Measurements from ENCODE around the gene LMO2.
"Not testable (repeated sequence)": the region's sequence is repeated elsewhere in the genome, so short reads cannot be mapped to it uniquely, and the experiment has no call there.

LMO2 gene

GRCh38 chr11:33931067-33931466 is 39.2 kb upstream of the LMO2 start:
- Histone ChIP-seq H3K27me3 (replicated peaks; ENCODE audit: control insufficient read depth, insufficient read depth, low read length, poor library complexity, severe bottlenecking) (no peaks in the 10 kb centered on the region), H3K36me3 (ENCODE audit: control insufficient read depth, insufficient read depth, low read length) (no peaks in the 10 kb centered on the region), H3K27ac (ENCODE audit: insufficient read depth, low read length, poor library complexity, severe bottlenecking) (no peak overlapping the region), H3K4me3 (ENCODE audit: insufficient read depth, low read depth, low read length, poor library complexity, severe bottlenecking) (no peak overlapping the region), H3K9me3 (ENCODE audit: control insufficient read depth, low read length) (no peaks in the 10 kb centered on the region), H3K4me1 (ENCODE audit: control insufficient read depth, insufficient read depth, low read length, poor library complexity, severe bottlenecking) (no peaks in the 10 kb centered on the region)
- no peak for DNase-seq

- H3K4me1 ChIP-seq (ENCODE audit: control insufficient read depth, insufficient read depth, low read length, poor library complexity, severe bottlenecking), result no peaks in the 10 kb centered on the region
- DNase-seq, result no peak
- no peaks in the 10 kb centered on the region for H3K36me3 ChIP-seq (ENCODE audit: control insufficient read depth, insufficient read depth, low read length)
- no peak overlapping the region for H3K4me3 ChIP-seq (ENCODE audit: insufficient read depth, low read depth, low read length, poor library complexity, severe bottlenecking)
- H3K27ac ChIP-seq (ENCODE audit: insufficient read depth, low read length, poor library complexity, severe bottlenecking), result no peak overlapping the region
- no peaks in the 10 kb centered on the region for H3K9me3 ChIP-seq (ENCODE audit: control insufficient read depth, low read length)
- H3K27me3 ChIP-seq (replicated peaks; ENCODE audit: control insufficient read depth, insufficient read depth, low read length, poor library complexity, severe bottlenecking), result no peaks in the 10 kb centered on the region
Observed at GRCh38 chr11:33930317-33931021, 38.6 kb upstream of the LMO2 start.

GRCh38 chr11:33928564-33928963 is 36.7 kb upstream of the LMO2 start:
- Histone ChIP-seq H3K36me3 (ENCODE audit: control insufficient read depth, insufficient read depth, low read length) (no peaks in the 10 kb centered on the region), H3K27ac (ENCODE audit: insufficient read depth, low read length, poor library complexity, severe bottlenecking) (no peak overlapping the region), H3K4me1 (ENCODE audit: control insufficient read depth, insufficient read depth, low read length, poor library complexity, severe bottlenecking) (no peaks in the 10 kb centered on the region), H3K9me3 (ENCODE audit: control insufficient read depth, low read length) (no peaks in the 10 kb centered on the region), H3K4me3 (ENCODE audit: insufficient read depth, low read depth, low read length, poor library complexity, severe bottlenecking) (no peak overlapping the region), H3K27me3 (replicated peaks; ENCODE audit: control insufficient read depth, insufficient read depth, low read length, poor library complexity, severe bottlenecking) (no peaks in the 10 kb centered on the region)
- no peak for DNase-seq

- no peak for DNase-seq
- no peak overlapping the region for H3K27ac ChIP-seq (ENCODE audit: insufficient read depth, low read length, poor library complexity, severe bottlenecking)
- H3K9me3 ChIP-seq (ENCODE audit: control insufficient read depth, low read length), result no peaks in the 10 kb centered on the region
- H3K36me3 ChIP-seq (ENCODE audit: control insufficient read depth, insufficient read depth, low read length), result no peaks in the 10 kb centered on the region
- H3K27me3 ChIP-seq (replicated peaks; ENCODE audit: control insufficient read depth, insufficient read depth, low read length, poor library complexity, severe bottlenecking), result no peaks in the 10 kb centered on the region
- H3K4me3 ChIP-seq (ENCODE audit: insufficient read depth, low read depth, low read length, poor library complexity, severe bottlenecking), result no peak overlapping the region
- H3K4me1 ChIP-seq (ENCODE audit: control insufficient read depth, insufficient read depth, low read length, poor library complexity, severe bottlenecking), result no peaks in the 10 kb centered on the region
Observed at GRCh38 chr11:33926671-33927552, 35.0 kb upstream of the LMO2 start.

- DNase-seq, result no peak
- Histone ChIP-seq H3K4me1 (ENCODE audit: control insufficient read depth, insufficient read depth, low read length, poor library complexity, severe bottlenecking) (no peaks in the 10 kb centered on the region), H3K27me3 (replicated peaks; ENCODE audit: control insufficient read depth, insufficient read depth, low read length, poor library complexity, severe bottlenecking) (no peaks in the 10 kb centered on the region), H3K9me3 (ENCODE audit: control insufficient read depth, low read length) (no peaks in the 10 kb centered on the region), H3K27ac (ENCODE audit: insufficient read depth, low read length, poor library complexity, severe bottlenecking) (no peak overlapping the region), H3K4me3 (ENCODE audit: insufficient read depth, low read depth, low read length, poor library complexity, severe bottlenecking) (no peak overlapping the region), H3K36me3 (ENCODE audit: control insufficient read depth, insufficient read depth, low read length) (no peaks in the 10 kb centered on the region)
Observed at GRCh38 chr11:33924341-33924740, 32.5 kb upstream of the LMO2 start.

GRCh38 chr11:33923626-33924025 is 31.8 kb upstream of the LMO2 start:
- no peak overlapping the region for H3K27ac ChIP-seq (ENCODE audit: insufficient read depth, low read length, poor library complexity, severe bottlenecking)
- H3K27me3 ChIP-seq (replicated peaks; ENCODE audit: control insufficient read depth, insufficient read depth, low read length, poor library complexity, severe bottlenecking), result no peaks in the 10 kb centered on the region
- DNase-seq, result no peak
- no peak overlapping the region for H3K4me3 ChIP-seq (ENCODE audit: insufficient read depth, low read depth, low read length, poor library complexity, severe bottlenecking)
- H3K36me3 ChIP-seq (ENCODE audit: control insufficient read depth, insufficient read depth, low read length), result no peaks in the 10 kb centered on the region
- H3K4me1 ChIP-seq (ENCODE audit: control insufficient read depth, insufficient read depth, low read length, poor library complexity, severe bottlenecking), result no peaks in the 10 kb centered on the region
- H3K9me3 ChIP-seq (ENCODE audit: control insufficient read depth, low read length), result no peaks in the 10 kb centered on the region

GRCh38 chr11:33920838-33921613 is 29.1 kb upstream of the LMO2 start:
- Histone ChIP-seq H3K4me1 (ENCODE audit: control insufficient read depth, insufficient read depth, low read length, poor library complexity, severe bottlenecking) (no peaks in the 10 kb centered on the region), H3K27me3 (replicated peaks; ENCODE audit: control insufficient read depth, insufficient read depth, low read length, poor library complexity, severe bottlenecking) (no peaks in the 10 kb centered on the region), H3K27ac (ENCODE audit: insufficient read depth, low read length, poor library complexity, severe bottlenecking) (no peak overlapping the region), H3K4me3 (ENCODE audit: insufficient read depth, low read depth, low read length, poor library complexity, severe bottlenecking) (no peak overlapping the region), H3K36me3 (ENCODE audit: control insufficient read depth, insufficient read depth, low read length) (no peaks in the 10 kb centered on the region), H3K9me3 (ENCODE audit: control insufficient read depth, low read length) (no peaks in the 10 kb centered on the region)
- DNase-seq, result no peak

GRCh38 chr11:33919645-33920044 is 27.8 kb upstream of the LMO2 start:
- Histone ChIP-seq H3K27ac (ENCODE audit: insufficient read depth, low read length, poor library complexity, severe bottlenecking) (no peak overlapping the region), H3K9me3 (ENCODE audit: control insufficient read depth, low read length) (no peaks in the 10 kb centered on the region), H3K27me3 (replicated peaks; ENCODE audit: control insufficient read depth, insufficient read depth, low read length, poor library complexity, severe bottlenecking) (no peaks in the 10 kb centered on the region), H3K36me3 (ENCODE audit: control insufficient read depth, insufficient read depth, low read length) (no peaks in the 10 kb centered on the region), H3K4me3 (ENCODE audit: insufficient read depth, low read depth, low read length, poor library complexity, severe bottlenecking) (no peak overlapping the region), H3K4me1 (ENCODE audit: control insufficient read depth, insufficient read depth, low read length, poor library complexity, severe bottlenecking) (no peaks in the 10 kb centered on the region)
- no peak for DNase-seq

- DNase-seq; H3K27ac ChIP-seq (ENCODE audit: insufficient read depth, low read length, poor library complexity, severe bottlenecking); H3K27me3 ChIP-seq (replicated peaks; ENCODE audit: control insufficient read depth, insufficient read depth, low read length, poor library complexity, severe bottlenecking); H3K36me3 ChIP-seq (ENCODE audit: control insufficient read depth, insufficient read depth, low read length); H3K4me1 ChIP-seq (ENCODE audit: control insufficient read depth, insufficient read depth, low read length, poor library complexity, severe bottlenecking); H3K9me3 ChIP-seq (ENCODE audit: control insufficient read depth, low read length); H3K4me3 ChIP-seq (ENCODE audit: insufficient read depth, low read depth, low read length, poor library complexity, severe bottlenecking): not testable (repeated sequence)
Observed at GRCh38 chr11:33917402-33917801, 25.5 kb upstream of the LMO2 start.

- no peaks in the 10 kb centered on the region for H3K9me3 ChIP-seq (ENCODE audit: control insufficient read depth, low read length)
- no peaks in the 10 kb centered on the region for H3K36me3 ChIP-seq (ENCODE audit: control insufficient read depth, insufficient read depth, low read length)
- no peak overlapping the region for H3K27ac ChIP-seq (ENCODE audit: insufficient read depth, low read length, poor library complexity, severe bottlenecking)
- no peak for DNase-seq
- H3K4me3 ChIP-seq (ENCODE audit: insufficient read depth, low read depth, low read length, poor library complexity, severe bottlenecking), result no peak overlapping the region
- no peaks in the 10 kb centered on the region for H3K27me3 ChIP-seq (replicated peaks; ENCODE audit: control insufficient read depth, insufficient read depth, low read length, poor library complexity, severe bottlenecking)
- no peaks in the 10 kb centered on the region for H3K4me1 ChIP-seq (ENCODE audit: control insufficient read depth, insufficient read depth, low read length, poor library complexity, severe bottlenecking)
Observed at GRCh38 chr11:33916736-33917135, 24.9 kb upstream of the LMO2 start.
